Esophagus (tissue), 2 donors: ENCODE data around the gene FBXW7. TPM values are rescaled to one million over a fixed set of nuclear protein-coding genes. Genes with fewer than 3 reads are reported as not detected.

Source experiments
- H3K27ac ChIP-seq, 2 donors: one replicate each; pipeline ENCODE4 v1.5.1; 2013; ENCODE audit warnings: low read depth in 2 of 2, mild to moderate bottlenecking in 2 of 2, inconsistent platforms in 1 of 2, low read length in 1 of 2, moderate library complexity in 1 of 2
- H3K27me3 ChIP-seq, 2 donors: one replicate each; pipeline ENCODE4 v1.6.1; 2013; ENCODE audit warnings: low read length in 2 of 2, control low read depth in 1 of 2, mild to moderate bottlenecking in 1 of 2; ENCODE audit not compliant: insufficient read depth in 2 of 2, control insufficient read depth in 1 of 2
- H3K36me3 ChIP-seq, 2 donors: one replicate each; pipeline ENCODE4 v1.6.1; 2013; ENCODE audit warnings: low read length in 1 of 2; ENCODE audit not compliant: control insufficient read depth in 2 of 2, insufficient read depth in 2 of 2
- H3K4me1 ChIP-seq, 2 donors: one replicate each; pipeline ENCODE4 v1.6.1; 2013; ENCODE audit warnings: low read length in 1 of 2; ENCODE audit not compliant: control insufficient read depth in 2 of 2, insufficient read depth in 2 of 2
- H3K4me3 ChIP-seq, 2 donors: one replicate each; pipeline ENCODE4 v1.5.1; 2013; ENCODE audit warnings: low read length in 2 of 2, mild to moderate bottlenecking in 2 of 2, low read depth in 1 of 2, moderate library complexity in 1 of 2
- H3K9me3 ChIP-seq, 2 donors: one replicate each; pipeline ENCODE4 v1.6.1; 2013; ENCODE audit warnings: mild to moderate bottlenecking in 2 of 2, low read depth in 1 of 2, low read length in 1 of 2, moderate library complexity in 1 of 2; ENCODE audit not compliant: control insufficient read depth in 2 of 2, insufficient read depth in 1 of 2
- WGBS, 2 donors: extraction: QIAGEN DNeasy Blood & Tissue Kit; methylation state at CpG; one replicate each; pipeline ENCODE4 v1.1.7; 2013; 5-methylcytosine and 5-hydroxymethylcytosine counted together
- polyA plus RNA-seq, 2 donors: library from polyadenylated mRNA; stranded (reverse); fragments of 200-250 nt; gene quantifications; one replicate each; pipeline ENCODE4 v1.2.3, GENCODE V29; 2013
- donor health status: healthy with polysubstance abuse.
- donor health status: Bipolar disorder and iron deficiency.

FBXW7 gene
- polyA plus RNA-seq, 2 donors: 9.8 to 17.0 TPM

- WGBS, 2 donors: 94% methylated on average over 3 of the region's 3 CpGs
- Histone ChIP-seq H3K27me3 (no peaks in the 10 kb centered on the region), H3K27ac (no peak overlapping the region), H3K4me3 (no peak overlapping the region), H3K36me3 (no peaks in the 10 kb centered on the region), H3K9me3 (no peaks in the 10 kb centered on the region), H3K4me1 (no peaks in the 10 kb centered on the region)
These were observed 134.5 kb downstream of the FBXW7 start for GRCh38 chr4:152401424-152401823.

- Histone ChIP-seq H3K27me3 (no peaks in the 10 kb centered on the region), H3K9me3 (no peaks in the 10 kb centered on the region), H3K4me1 (no peaks in the 10 kb centered on the region), H3K4me3 (no peak overlapping the region), H3K36me3 (no peaks in the 10 kb centered on the region), H3K27ac (no peak overlapping the region)
These were observed 136.6 kb downstream of the FBXW7 start for GRCh38 chr4:152399246-152399645.

- Histone ChIP-seq H3K9me3 (no peaks in the 10 kb centered on the region), H3K27ac (no peak overlapping the region), H3K27me3 (no peaks in the 10 kb centered on the region), H3K4me1 (no peaks in the 10 kb centered on the region), H3K36me3 (no peaks in the 10 kb centered on the region), H3K4me3 (no peak overlapping the region)
- 76 to 80% methylated on average over 1 of the region's 1 CpG for whole genome bisulfite sequencing, 2 donors
These were observed 137.8 kb downstream of the FBXW7 start for GRCh38 chr4:152398060-152398459.

GRCh38 chr4:152394791-152395190 is 141.1 kb downstream of the FBXW7 start:
- H3K4me3 ChIP-seq: no peak overlapping the region
- H3K9me3 ChIP-seq: no peaks in the 10 kb centered on the region
- no peaks in the 10 kb centered on the region for H3K27me3 ChIP-seq
- 92 to 97% methylated on average over 4 of the region's 4 CpGs for WGBS, 2 donors
- no peaks in the 10 kb centered on the region for H3K4me1 ChIP-seq
- H3K36me3 ChIP-seq: no peaks in the 10 kb centered on the region
- no peak overlapping the region for H3K27ac ChIP-seq

GRCh38 chr4:152392079-152392478 is 143.8 kb downstream of the FBXW7 start:
- no peaks in the 10 kb centered on the region for H3K9me3 ChIP-seq
- H3K36me3 ChIP-seq: no peaks in the 10 kb centered on the region
- no peak overlapping the region for H3K27ac ChIP-seq
- no peak overlapping the region for H3K4me3 ChIP-seq
- 94 to 99% methylated on average over 3 of the region's 3 CpGs for WGBS, 2 donors
- no peaks in the 10 kb centered on the region for H3K27me3 ChIP-seq
- H3K4me1 ChIP-seq: no peaks in the 10 kb centered on the region

GRCh38 chr4:152390216-152390615 is 145.7 kb downstream of the FBXW7 start:
- Histone ChIP-seq H3K27ac (no peak overlapping the region), H3K4me3 (no peak overlapping the region), H3K9me3 (no peaks in the 10 kb centered on the region), H3K36me3 (no peaks in the 10 kb centered on the region), H3K4me1 (no peaks in the 10 kb centered on the region), H3K27me3 (no peaks in the 10 kb centered on the region)
- WGBS, 2 donors: 79 to 82% methylated on average over 1 of the region's 1 CpG

GRCh38 chr4:152389359-152389758 is 146.5 kb downstream of the FBXW7 start:
- no peaks in the 10 kb centered on the region for H3K27me3 ChIP-seq
- WGBS, 2 donors: 89 to 93% methylated on average over 2 of the region's 2 CpGs
- H3K4me3 ChIP-seq: no peak overlapping the region
- no peaks in the 10 kb centered on the region for H3K36me3 ChIP-seq
- no peaks in the 10 kb centered on the region for H3K4me1 ChIP-seq
- H3K27ac ChIP-seq: no peak overlapping the region
- no peaks in the 10 kb centered on the region for H3K9me3 ChIP-seq

- Histone ChIP-seq H3K27me3 (no peaks in the 10 kb centered on the region), H3K4me3 (no peak overlapping the region), H3K36me3 (no peaks in the 10 kb centered on the region), H3K27ac (no peak overlapping the region), H3K9me3 (no peaks in the 10 kb centered on the region), H3K4me1 (no peaks in the 10 kb centered on the region)
- 9 to 10% methylated on average over 1 of the region's 1 CpG for WGBS, 2 donors
These were observed 150.3 kb downstream of the FBXW7 start for GRCh38 chr4:152385551-152385950.

GRCh38 chr4:152382057-152382785 is 153.7 kb downstream of the FBXW7 start:
- Histone ChIP-seq H3K27ac (no peak overlapping the region), H3K4me3 (no peak overlapping the region), H3K36me3 (no peaks in the 10 kb centered on the region), H3K9me3 (no peaks in the 10 kb centered on the region), H3K27me3 (no peaks in the 10 kb centered on the region), H3K4me1 (no peaks in the 10 kb centered on the region)
- WGBS, 2 donors: 64 to 73% methylated on average over 4 of the region's 4 CpGs

GRCh38 chr4:152380919-152381318 is 155.0 kb downstream of the FBXW7 start:
- Histone ChIP-seq H3K4me1 (no peaks in the 10 kb centered on the region), H3K27ac (no peak overlapping the region), H3K4me3 (no peak overlapping the region), H3K36me3 (no peaks in the 10 kb centered on the region), H3K27me3 (no peaks in the 10 kb centered on the region), H3K9me3 (no peaks in the 10 kb centered on the region)
- WGBS, 2 donors: 91 to 98% methylated on average over 2 of the region's 2 CpGs
